HEK293 (cell line): ENCODE measurements around the gene MBTD1.

Source experiments
- CTCF ChIA-PET: fragments of 350-600 bp; formaldehyde crosslinking; extraction: SDS; loops from one replicate; lab custom pipeline; 2021; ENCODE audit warnings: antibody characterized with exemption; lab: Yijun Ruan, JAX
- POLR2A ChIA-PET: fragments of 300-600 bp; formaldehyde crosslinking; extraction: SDS; loops from one replicate; lab custom pipeline; 2020; ENCODE audit warnings: antibody characterized with exemption, inconsistent platforms; lab: Yijun Ruan, JAX
- H3K27ac ChIP-seq: fragments of 200-500 bp; sonication (Bioruptor generic); 2 replicates; pipeline ENCODE4 v1.5.1; 2014; ENCODE audit warnings: low read depth, low read length, control low read depth, inconsistent platforms; ENCODE audit errors: extremely low read depth
- H3K36me3 ChIP-seq, 2 experiments: fragments of 200-500 bp in 1 of 2; sonication (Bioruptor generic) in 1 of 2; 1 replicate in 1 of 2; 2 replicates in 1 of 2; pipeline ENCODE4 v1.5.1; 2014 to 2017; ENCODE audit warnings: inconsistent platforms in 2 of 2, low read length in 2 of 2; ENCODE audit not compliant: control insufficient read depth in 2 of 2, insufficient read depth in 1 of 2
- H3K4me1 ChIP-seq: fragments of 200-500 bp; sonication (Bioruptor generic); 2 replicates; pipeline ENCODE4 v1.5.1; 2014; ENCODE audit warnings: mild to moderate bottlenecking, low read length, inconsistent platforms; ENCODE audit not compliant: control insufficient read depth, insufficient read depth
- H3K4me3 ChIP-seq: 2 replicates; pipeline ENCODE4 v1.5.1; 2011; ENCODE audit warnings: low read depth, mild to moderate bottlenecking, control low read depth, low read length, moderate library complexity
- H3K9me3 ChIP-seq: fragments of 200-500 bp; sonication (Bioruptor generic); 2 replicates; pipeline ENCODE4 v1.5.1; 2014; ENCODE audit warnings: low read depth, low read length, inconsistent platforms; ENCODE audit not compliant: control insufficient read depth, insufficient read depth
- BCL11B ChIP-seq: fragments of 450-650 bp; formaldehyde crosslinking; IDR thresholded peaks from 2 replicates; pipeline ENCODE4 v1.5.1; 2016; ENCODE audit warnings: low read depth, missing biosample characterization, missing genetic modification characterization
- EGR2 ChIP-seq: fragments of 450-650 bp; formaldehyde crosslinking; IDR thresholded peaks from 2 replicates; pipeline ENCODE4 v1.5.1; 2016; ENCODE audit warnings: low read depth, missing biosample characterization, missing genetic modification characterization
- GLI4 ChIP-seq: fragments of 450-650 bp; formaldehyde crosslinking; IDR thresholded peaks from 2 replicates; pipeline ENCODE4 v1.5.1; 2016; ENCODE audit warnings: missing biosample characterization, missing genetic modification characterization
- IKZF3 ChIP-seq: fragments of 450-650 bp; IDR thresholded peaks from 2 replicates; pipeline ENCODE4 v1.5.0; 2018; ENCODE audit warnings: missing biosample characterization, mild to moderate bottlenecking, missing genetic modification characterization, moderate library complexity
- KLF9 ChIP-seq: fragments of 450-650 bp; formaldehyde crosslinking; IDR thresholded peaks from 2 replicates; pipeline ENCODE4 v1.5.1; 2016; ENCODE audit warnings: missing biosample characterization, missing genetic modification characterization, low read depth
- PRDM1 ChIP-seq: fragments of 450-650 bp; formaldehyde crosslinking; IDR thresholded peaks from 2 replicates; pipeline ENCODE4; 2016; ENCODE audit warnings: missing biosample characterization, missing genetic modification characterization
- ZNF221 ChIP-seq: fragments of 450-650 bp; formaldehyde crosslinking; IDR thresholded peaks from 2 replicates; pipeline ENCODE4 v1.5.1; 2017; ENCODE audit warnings: missing biosample characterization, missing genetic modification characterization, borderline replicate concordance
- ZNF280D ChIP-seq: fragments of 450-650 bp; formaldehyde crosslinking; IDR thresholded peaks from 2 replicates; pipeline ENCODE4 v1.5.1; 2016; ENCODE audit warnings: missing biosample characterization, missing genetic modification characterization
- ZNF350 ChIP-seq: fragments of 450-650 bp; formaldehyde crosslinking; IDR thresholded peaks from 2 replicates; pipeline ENCODE4 v1.5.0; 2017; ENCODE audit warnings: missing biosample characterization, mild to moderate bottlenecking, missing genetic modification characterization
- ZNF510 ChIP-seq: fragments of 450-650 bp; formaldehyde crosslinking; IDR thresholded peaks from 2 replicates; pipeline ENCODE4 v1.5.1; 2018; ENCODE audit warnings: mild to moderate bottlenecking, missing genetic modification characterization, missing biosample characterization; ENCODE audit not compliant: insufficient replicate concordance
- ZNF664 ChIP-seq: fragments of 450-650 bp; formaldehyde crosslinking; IDR thresholded peaks from 2 replicates; pipeline ENCODE4 v1.5.1; 2016; ENCODE audit warnings: missing biosample characterization, missing genetic modification characterization
- TF ChIP-seq, protein P1 (sequence below): fragments of 450-650 bp; formaldehyde crosslinking; IDR thresholded peaks from 2 replicates; pipeline ENCODE4 v1.5.1; 2016; ENCODE audit warnings: missing biosample characterization, missing genetic modification characterization
- TF ChIP-seq, protein P2 (sequence below): fragments of 450-650 bp; formaldehyde crosslinking; IDR thresholded peaks from 2 replicates; pipeline ENCODE4 v1.5.1; 2017; ENCODE audit warnings: missing biosample characterization, mild to moderate bottlenecking, missing genetic modification characterization, moderate library complexity

MBTD1 gene

GRCh38 chr17:51188271-51188833 lies 71.5 kb downstream of the MBTD1 start (continued):
- no peak for TF ChIP-seq ZNF221 (tag by site-specific recombination)

- POLR2A ChIA-PET: no interaction called here
- peaks cover 56 to 64% of the 10 kb centered on the region in 2 experiments for H3K36me3 ChIP-seq
These were observed 74.0 kb downstream of the MBTD1 start for GRCh38 chr17:51185763-51186332.

DNA sequence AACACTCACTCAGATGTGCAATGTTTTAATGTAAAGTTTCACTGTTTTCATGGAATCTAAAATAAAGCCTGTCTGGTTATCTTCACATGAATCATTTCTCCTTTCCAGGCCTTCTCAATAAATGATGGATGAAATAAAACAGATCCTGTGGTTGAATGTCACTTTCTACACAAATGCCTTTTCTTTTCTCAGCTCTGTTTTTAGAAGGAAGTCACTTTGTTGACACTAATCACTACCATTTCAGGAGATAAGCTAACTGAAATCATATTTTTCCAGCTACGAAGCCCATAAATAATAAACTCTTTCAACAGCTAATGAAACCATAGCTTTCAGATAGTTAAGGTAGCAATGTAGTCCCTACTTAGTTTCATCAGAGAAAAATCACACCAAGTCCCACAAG lies 75.7 kb downstream of the MBTD1 start:
- H3K36me3 ChIP-seq: peaks cover 39 to 58% of the 10 kb centered on the region in 2 experiments

More at GRCh38 chr17:51185763-51186332, 74.0 kb downstream of the MBTD1 start:
- no peak overlapping the region for H3K4me3 ChIP-seq
- no peak overlapping the region for H3K27ac ChIP-seq
- CTCF ChIA-PET: interaction anchor here (0.6 kb wide), 1 partner anchor 152 kb away, joined by 3 read pairs; no protein-coding TSS in a partner anchor
- TF ChIP-seq ZNF350: no peak
- no peak for TF ChIP-seq PRDM1
- TF ChIP-seq BCL11B (tag by site-specific recombination): no peak
- TF ChIP-seq IKZF3 (tag by site-specific recombination): no peak
- no peak for TF ChIP-seq GLI4 (tag by site-specific recombination)
- TF ChIP-seq KLF9 (tag by site-specific recombination): no peak
- no peak for TF ChIP-seq ZNF664
- TF ChIP-seq ZNF510 (tag by site-specific recombination): no peak
- no peaks in the 10 kb centered on the region for H3K4me1 ChIP-seq
- no peaks in the 10 kb centered on the region for H3K9me3 ChIP-seq

More for the DNA sequence above, 75.7 kb downstream of the MBTD1 start:
- H3K4me1 ChIP-seq: peaks cover under 1% of the 10 kb centered on the region; the same call in 1 of the 2 replicates
- CTCF ChIA-PET: interaction anchor here (0.6 kb wide), 1 partner anchor 14 kb away, joined by 3 read pairs; no protein-coding TSS in a partner anchor
- no peak overlapping the region for H3K4me3 ChIP-seq
- POLR2A ChIA-PET: no interaction called here
- H3K9me3 ChIP-seq: no peaks in the 10 kb centered on the region
- H3K27ac ChIP-seq: no peak overlapping the region
- TF ChIP-seq, protein P1, sequence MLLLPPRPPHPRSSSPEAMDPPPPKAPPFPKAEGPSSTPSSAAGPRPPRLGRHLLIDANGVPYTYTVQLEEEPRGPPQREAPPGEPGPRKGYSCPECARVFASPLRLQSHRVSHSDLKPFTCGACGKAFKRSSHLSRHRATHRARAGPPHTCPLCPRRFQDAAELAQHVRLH: no peak
- TF ChIP-seq EGR2 (tag by site-specific recombination) (no peak), ZNF280D (no peak)
- TF ChIP-seq, protein P2, sequence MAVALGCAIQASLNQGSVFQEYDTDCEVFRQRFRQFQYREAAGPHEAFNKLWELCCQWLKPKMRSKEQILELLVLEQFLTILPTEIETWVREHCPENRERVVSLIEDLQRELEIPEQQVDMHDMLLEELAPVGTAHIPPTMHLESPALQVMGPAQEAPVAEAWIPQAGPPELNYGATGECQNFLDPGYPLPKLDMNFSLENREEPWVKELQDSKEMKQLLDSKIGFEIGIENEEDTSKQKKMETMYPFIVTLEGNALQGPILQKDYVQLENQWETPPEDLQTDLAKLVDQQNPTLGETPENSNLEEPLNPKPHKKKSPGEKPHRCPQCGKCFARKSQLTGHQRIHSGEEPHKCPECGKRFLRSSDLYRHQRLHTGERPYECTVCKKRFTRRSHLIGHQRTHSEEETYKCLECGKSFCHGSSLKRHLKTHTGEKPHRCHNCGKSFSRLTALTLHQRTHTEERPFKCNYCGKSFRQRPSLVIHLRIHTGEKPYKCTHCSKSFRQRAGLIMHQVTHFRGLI (tag by site-specific recombination): no peak
